Ovary (tissue), 9 donors: Measurements from ENCODE around the gene TBCD. TPM values are rescaled to one million over a fixed set of nuclear protein-coding genes. Genes with fewer than 3 reads are reported as not detected.

Experiments used
- DNase-seq, 5 donors: peaks; one replicate each; pipeline ENCODE4 v3.0.0-alpha.2; 2019 to 2020
- H3K27ac ChIP-seq, 2 donors: fragments of 200-600 bp; one replicate each; pipeline versions ENCODE4 v1.5.1 to v1.8.0; 2019 to 2022
- H3K27me3 ChIP-seq: fragments of 200-600 bp; one replicate; pipeline ENCODE4 v1.8.0; 2022
- H3K36me3 ChIP-seq: fragments of 200-600 bp; sonication (generic); one replicate; pipeline ENCODE4 v1.5.1; 2019
- H3K4me1 ChIP-seq: one replicate; pipeline ENCODE4 v1.8.1; 2013; ENCODE audit warnings: mild to moderate bottlenecking, moderate library complexity; ENCODE audit not compliant: insufficient read depth
- H3K4me3 ChIP-seq: fragments of 200-600 bp; sonication (generic); one replicate; pipeline ENCODE4 v1.5.1; 2017
- H3K9me3 ChIP-seq, 2 donors: fragments of 200-600 bp in 1 of 2; sonication (generic) in 1 of 2; one replicate each; pipeline versions ENCODE4 v1.5.1 to v1.8.1; 2013 to 2019; ENCODE audit warnings: mild to moderate bottlenecking in 1 of 2, moderate library complexity in 1 of 2
- EP300 ChIP-seq: sonication (generic); formaldehyde crosslinking; IDR thresholded peaks from one replicate; pipeline ENCODE4 v1.6.1; 2017; ENCODE audit warnings: antibody characterized with exemption
- POLR2A ChIP-seq: fragments of 450-650 bp; IDR thresholded peaks from one replicate; pipeline ENCODE4 v1.6.1; 2017; ENCODE audit warnings: antibody characterized with exemption, mild to moderate bottlenecking, moderate library complexity
- WGBS, 3 donors: extraction: QIAGEN DNeasy Blood & Tissue Kit in 1 of 3; methylation state at CpG; one replicate each; pipeline versions ENCODE4 v1.1.5 to v1.1.7; 2013 to 2017; 5-methylcytosine and 5-hydroxymethylcytosine counted together
- intact Hi-C, 4 donors: fragments of 100-400 bp; cut with DNase I; formaldehyde crosslinking; loops; one replicate each; pipeline versions ENCODE4 v1.11.0 to v1.15.1; 2022 to 2023
- polyA plus RNA-seq, 2 donors: library from polyadenylated mRNA; stranded (reverse); fragments of 200-250 nt in 1 of 2; fragments of 350-450 nt in 1 of 2; fragmentation: Illumina TruSeq in 1 of 2; extraction: RNeasy Lipid Tissue Mini Kit (QIAGEN cat#74804) in 1 of 2; gene quantifications; one replicate each; pipeline ENCODE4 v1.2.3, GENCODE V29; 2013 to 2014
- total RNA-seq, 7 donors: library from RNA; depleted of rRNA in 2 of 7; stranded (reverse); fragments of >200 nt in 2 of 7; fragmentation: NEBNext Ultra II Directional in 3 of 7; extraction: Animal tissue kit (Norgen Biotek cat#: 25700) in 3 of 7; gene quantifications; one replicate each; pipeline versions ENCODE4 v1.1.0 to v1.2.4, GENCODE V29; 2016 to 2023
- TF ChIP-seq, protein P1 (sequence below), 3 donors: fragments of 450-650 bp in 2 of 3; fragments of 200-600 bp in 1 of 3; IDR thresholded peaks; one replicate each; pipeline versions ENCODE4 v1.5.1 to v1.8.0; 2016 to 2022; ENCODE audit warnings: antibody characterized with exemption in 3 of 3, mild to moderate bottlenecking in 1 of 3
- donor health status: DM: no; HTN: no; CAD: no; lungs with moderate emphysema.
- donor health status: DM: no; HTN: no; CAD: no.
- donor health status: Bipolar disorder and iron deficiency.
- donor health status: DM: yes; HTN: yes; CAD: no.
- donor health status: DM: no; HTN: no; CAD: no.
- donor health status: DM: yes; HTN: yes; CAD: no.

The TBCD gene
- total and polyA plus RNA-seq, 9 donors = 29.2 to 88.3 (median 59.2) TPM

- H3K4me1 ChIP-seq = peaks cover 4% of the 10 kb centered on the region
- no peak for DNase-seq
- TF ChIP-seq, protein P1, sequence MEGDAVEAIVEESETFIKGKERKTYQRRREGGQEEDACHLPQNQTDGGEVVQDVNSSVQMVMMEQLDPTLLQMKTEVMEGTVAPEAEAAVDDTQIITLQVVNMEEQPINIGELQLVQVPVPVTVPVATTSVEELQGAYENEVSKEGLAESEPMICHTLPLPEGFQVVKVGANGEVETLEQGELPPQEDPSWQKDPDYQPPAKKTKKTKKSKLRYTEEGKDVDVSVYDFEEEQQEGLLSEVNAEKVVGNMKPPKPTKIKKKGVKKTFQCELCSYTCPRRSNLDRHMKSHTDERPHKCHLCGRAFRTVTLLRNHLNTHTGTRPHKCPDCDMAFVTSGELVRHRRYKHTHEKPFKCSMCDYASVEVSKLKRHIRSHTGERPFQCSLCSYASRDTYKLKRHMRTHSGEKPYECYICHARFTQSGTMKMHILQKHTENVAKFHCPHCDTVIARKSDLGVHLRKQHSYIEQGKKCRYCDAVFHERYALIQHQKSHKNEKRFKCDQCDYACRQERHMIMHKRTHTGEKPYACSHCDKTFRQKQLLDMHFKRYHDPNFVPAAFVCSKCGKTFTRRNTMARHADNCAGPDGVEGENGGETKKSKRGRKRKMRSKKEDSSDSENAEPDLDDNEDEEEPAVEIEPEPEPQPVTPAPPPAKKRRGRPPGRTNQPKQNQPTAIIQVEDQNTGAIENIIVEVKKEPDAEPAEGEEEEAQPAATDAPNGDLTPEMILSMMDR (IDR thresholded peaks at IDR 0.05) = no peak
- TF ChIP-seq EP300 (no peak), POLR2A (no peak)
- intact Hi-C loops = no loop called here
- WGBS, 3 donors = 82 to 87% (median 84%) methylated on average over 11 of the region's 11 CpGs
- no peaks in the 10 kb centered on the region for H3K9me3 ChIP-seq
- no peak overlapping the region for H3K4me3 ChIP-seq
- H3K27me3 ChIP-seq = no peaks in the 10 kb centered on the region
- H3K36me3 ChIP-seq = no peaks in the 10 kb centered on the region
- no peak overlapping the region for H3K27ac ChIP-seq
Measured at GRCh38 chr17:82863383-82863940, 111.6 kb downstream of the TBCD start.

DNA sequence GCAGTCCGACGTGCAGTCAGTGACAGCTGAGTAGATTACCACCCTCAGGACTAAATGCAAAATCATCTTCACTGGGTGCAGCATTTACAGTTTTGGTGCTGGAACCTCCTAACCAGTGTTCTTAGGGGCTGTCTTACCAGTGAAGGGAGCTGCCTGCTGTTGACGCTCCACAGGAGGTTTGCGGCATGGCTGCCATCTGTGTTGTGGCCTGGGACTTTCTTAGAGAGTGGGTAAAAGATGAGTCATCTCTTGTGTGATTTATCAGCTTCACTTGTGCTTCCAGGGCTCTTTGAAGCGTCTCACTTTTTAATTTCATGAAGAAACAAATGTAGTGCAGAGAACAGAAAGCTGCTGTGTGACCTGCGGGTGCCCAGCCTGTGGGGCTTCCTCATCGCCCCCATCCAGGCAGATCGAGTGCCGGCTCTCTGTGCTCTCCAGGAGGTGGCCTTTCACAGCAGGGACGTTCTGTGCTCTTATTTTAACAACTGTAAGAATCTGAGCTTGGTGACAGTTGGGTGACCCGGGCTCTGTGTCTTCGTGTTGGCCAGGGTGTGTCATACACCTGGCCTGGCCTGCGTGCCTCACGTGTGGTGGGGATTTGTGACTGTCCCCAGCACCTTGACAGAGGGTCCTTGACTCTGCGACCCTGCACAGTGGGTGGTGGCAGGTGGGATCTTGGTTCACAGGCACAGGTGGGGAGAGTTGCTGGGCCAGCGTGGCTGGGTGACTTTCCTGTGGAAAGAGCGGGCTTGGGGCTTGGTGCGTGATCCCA is 112.3 kb downstream of the TBCD start:
- DNase-seq = no peak
- no peak overlapping the region for H3K4me3 ChIP-seq
- no peaks in the 10 kb centered on the region for H3K36me3 ChIP-seq
- H3K27me3 ChIP-seq = no peaks in the 10 kb centered on the region
- 80 to 85% (median 81%) methylated on average over 18 of the region's 18 CpGs for WGBS, 3 donors
- H3K4me1 ChIP-seq = peaks cover 4% of the 10 kb centered on the region
- no peak overlapping the region for H3K27ac ChIP-seq
- intact Hi-C loops = no loop called here
- no peak for TF ChIP-seq EP300
- TF ChIP-seq POLR2A = no peak
- TF ChIP-seq, protein P1 (IDR thresholded peaks at IDR 0.05) = no peak
- H3K9me3 ChIP-seq = no peaks in the 10 kb centered on the region

GRCh38 chr17:82864713-82865248 is 112.9 kb downstream of the TBCD start:
- TF ChIP-seq EP300 = no peak
- TF ChIP-seq, protein P1 (IDR thresholded peaks at IDR 0.05) = no peak
- TF ChIP-seq POLR2A = no peak
- intact Hi-C loops = no loop called here
- H3K4me3 ChIP-seq = no peak overlapping the region

GRCh38 chr17:82865274-82865673 is 113.4 kb downstream of the TBCD start:
- intact Hi-C loops = no loop called here
- WGBS, 3 donors = 76 to 83% (median 82%) methylated on average over 16 to 23 of the region's 23 CpGs
- no peaks in the 10 kb centered on the region for H3K36me3 ChIP-seq
- TF ChIP-seq POLR2A = no peak
- H3K9me3 ChIP-seq = no peaks in the 10 kb centered on the region
- no peak overlapping the region for H3K27ac ChIP-seq
- no peak overlapping the region for H3K4me3 ChIP-seq
- H3K4me1 ChIP-seq = no peaks in the 10 kb centered on the region
- no peak for DNase-seq
- no peaks in the 10 kb centered on the region for H3K27me3 ChIP-seq

More at GRCh38 chr17:82864713-82865248, 112.9 kb downstream of the TBCD start:
- 84 to 91% (median 90%) methylated on average over 13 to 16 of the region's 16 CpGs for WGBS, 3 donors
- peaks cover 4% of the 10 kb centered on the region for H3K4me1 ChIP-seq
- DNase-seq = no peak
- no peaks in the 10 kb centered on the region for H3K27me3 ChIP-seq
- H3K9me3 ChIP-seq = no peaks in the 10 kb centered on the region
- no peaks in the 10 kb centered on the region for H3K36me3 ChIP-seq
- H3K27ac ChIP-seq = no peak overlapping the region
